ENCODE measurements around the gene KRTAP5-5. TPM values are rescaled to one million over a fixed set of nuclear protein-coding genes. Genes with fewer than 3 reads are reported as not detected.

KRTAP5-5 gene
- total and polyA plus RNA-seq, 2 of the 13 experiments (the other 11 are each of a cell fraction or from before 2014, with no cell fraction given) = not detected

DNA sequence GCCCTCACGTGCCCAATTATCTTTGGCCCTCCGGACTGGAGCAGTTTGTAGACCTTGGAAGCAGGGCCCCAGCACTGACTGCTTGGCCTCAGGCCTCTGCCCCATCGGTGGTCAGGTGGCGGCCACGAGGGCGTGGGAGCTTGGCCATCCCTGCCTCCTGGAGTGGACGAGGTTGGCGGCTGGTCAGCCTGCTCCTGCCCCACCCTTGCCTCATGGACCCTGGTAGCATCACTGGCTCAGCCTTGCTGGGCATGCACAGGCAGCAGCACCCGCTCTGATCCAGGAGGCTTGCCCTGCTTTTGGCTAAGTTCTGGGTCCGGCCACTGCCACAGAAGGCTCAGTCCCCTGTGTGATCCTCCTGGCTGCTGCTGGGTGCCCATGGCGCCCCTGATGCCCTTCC lies 25.4 kb upstream of the KRTAP5-5 start:
- Histone ChIP-seq H3K27me3 (ENCODE audit: control insufficient read depth in 1 of 2, insufficient read depth in 2 of 2, low read length in 2 of 2) (peaks cover 2 to 33% of the 10 kb centered on the region in 2 experiments; a peak in 4 of 5 replicates), H3K4me3 (replicated peaks in 1 of 3; ENCODE audit: insufficient read depth in 1 of 3, low read depth in 2 of 3, low read length in 3 of 3) (no peak overlapping the region), H3K27ac (ENCODE audit: extremely low read length, insufficient read depth, low read length) (no peak overlapping the region), H3K9ac (ENCODE audit: insufficient read depth, low read depth, low read length) (no peak overlapping the region), H3K9me3 (ENCODE audit: low read length) (no peaks in the 10 kb centered on the region), H3K79me2 (ENCODE audit: insufficient read depth, low read length) (no peaks in the 10 kb centered on the region), H2AFZ (ENCODE audit: low read length) (no peak overlapping the region), H3K4me2 (ENCODE audit: low read depth, low read length) (no peak overlapping the region), H3K4me1 (ENCODE audit: insufficient read depth, low read length) (no peaks in the 10 kb centered on the region; the same call in 1 of the 2 replicates), H3K36me3 (replicated peaks in 1 of 2; ENCODE audit: control insufficient read depth in 1 of 2, insufficient read depth in 2 of 2, low read length in 2 of 2) (no peaks in the 10 kb centered on the region), H4K20me1 (ENCODE audit: insufficient read depth, low read length) (no peaks in the 10 kb centered on the region)
- FAIRE-seq (no peak), DNase-seq (ENCODE audit: low spot score) (no peak), ATAC-seq (no peak)
- TF ChIP-seq ZFYVE20 (CRISPR knock-in tag; IDR thresholded peaks at IDR 0.05; ENCODE audit: borderline replicate concordance, low read depth) (no peak), ZNF737 (CRISPR knock-in tag; IDR thresholded peaks at IDR 0.05; ENCODE audit: borderline replicate concordance) (no peak), ZNF703 (CRISPR knock-in tag; IDR thresholded peaks at IDR 0.05; ENCODE audit: borderline replicate concordance) (no peak), ZNF143 (CRISPR knock-in tag; IDR thresholded peaks at IDR 0.05) (no peak), HDAC1 (CRISPR knock-in tag; IDR thresholded peaks at IDR 0.05) (no peak), ZNF180 (CRISPR knock-in tag; IDR thresholded peaks at IDR 0.05; ENCODE audit: borderline replicate concordance, low read depth) (no peak), SP140L (CRISPR knock-in tag; IDR thresholded peaks at IDR 0.05; ENCODE audit: borderline replicate concordance) (no peak)
- TF ChIP-seq, protein P1, sequence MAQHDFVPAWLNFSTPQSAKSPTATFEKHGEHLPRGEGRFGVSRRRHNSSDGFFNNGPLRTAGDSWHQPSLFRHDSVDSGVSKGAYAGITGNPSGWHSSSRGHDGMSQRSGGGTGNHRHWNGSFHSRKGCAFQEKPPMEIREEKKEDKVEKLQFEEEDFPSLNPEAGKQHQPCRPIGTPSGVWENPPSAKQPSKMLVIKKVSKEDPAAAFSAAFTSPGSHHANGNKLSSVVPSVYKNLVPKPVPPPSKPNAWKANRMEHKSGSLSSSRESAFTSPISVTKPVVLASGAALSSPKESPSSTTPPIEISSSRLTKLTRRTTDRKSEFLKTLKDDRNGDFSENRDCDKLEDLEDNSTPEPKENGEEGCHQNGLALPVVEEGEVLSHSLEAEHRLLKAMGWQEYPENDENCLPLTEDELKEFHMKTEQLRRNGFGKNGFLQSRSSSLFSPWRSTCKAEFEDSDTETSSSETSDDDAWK (CRISPR knock-in tag; IDR thresholded peaks at IDR 0.05) = no peak
- BruUV-seq (replicated peaks) = no TSS peak
- intact Hi-C loops (cut with micrococcal nuclease; ENCODE audit: unreplicated experiment) (no loop called here), in situ Hi-C loops (cut with HindIII; ENCODE audit: extremely low pct_ligation_motif_present, low pct_unique_long_range_greater_than_20kb) (no loop called here)
- CTCF ChIA-PET (ENCODE audit: low intra/inter-chr PET ratio, low total read pairs) = no interaction called here
- 0% methylated on average over 6 of the region's 11 CpGs for WGBS (ENCODE audit: low lambda C conversion rate)
- POLR2A ChIA-PET = no interaction called here

DNA sequence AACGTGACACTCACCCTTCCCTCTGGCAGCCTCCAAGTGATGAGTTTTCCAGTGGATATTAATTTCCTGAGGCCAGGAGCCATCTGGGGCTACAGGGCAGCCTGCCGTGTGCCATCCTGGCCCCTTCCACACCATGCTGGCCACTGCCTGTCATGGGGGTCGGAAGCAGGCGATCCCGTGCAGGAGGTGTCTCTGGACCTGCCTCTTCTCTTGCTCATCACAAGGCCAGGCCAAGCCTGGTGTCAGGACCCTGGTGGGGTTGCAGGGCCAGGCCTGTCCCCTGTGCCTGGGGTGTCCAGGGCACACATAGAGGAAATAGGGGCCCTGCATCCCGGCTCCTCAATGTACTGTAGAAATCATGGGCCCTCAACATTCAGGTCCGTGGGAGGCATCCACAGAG lies 24.9 kb upstream of the KRTAP5-5 start:
- no peak overlapping the region for H3K9ac ChIP-seq (ENCODE audit: insufficient read depth, low read depth, low read length)
- no peak overlapping the region for H3K4me2 ChIP-seq (ENCODE audit: low read depth, low read length)
- intact Hi-C loops (cut with micrococcal nuclease; ENCODE audit: unreplicated experiment) (no loop called here), in situ Hi-C loops (cut with HindIII; ENCODE audit: extremely low pct_ligation_motif_present, low pct_unique_long_range_greater_than_20kb) (no loop called here)
- BruUV-seq (replicated peaks) = no TSS peak
- no peaks in the 10 kb centered on the region for H3K9me3 ChIP-seq (ENCODE audit: low read length)
- DNase-seq (ENCODE audit: low spot score) (no peak), ATAC-seq (no peak), FAIRE-seq (no peak)
- H3K36me3 ChIP-seq (replicated peaks in 1 of 2; ENCODE audit: control insufficient read depth in 1 of 2, insufficient read depth in 2 of 2, low read length in 2 of 2) = no peaks in the 10 kb centered on the region
- H3K27ac ChIP-seq (ENCODE audit: extremely low read length, insufficient read depth, low read length) = no peak overlapping the region
- H2AFZ ChIP-seq (ENCODE audit: low read length) = no peak overlapping the region
- no peaks in the 10 kb centered on the region for H4K20me1 ChIP-seq (ENCODE audit: insufficient read depth, low read length)
- CTCF ChIA-PET (ENCODE audit: low intra/inter-chr PET ratio, low total read pairs) = no interaction called here
- peaks cover 2 to 33% of the 10 kb centered on the region in 2 experiments; a peak in 4 of 5 replicates for H3K27me3 ChIP-seq (ENCODE audit: control insufficient read depth in 1 of 2, insufficient read depth in 2 of 2, low read length in 2 of 2)
- no peak for TF ChIP-seq TEAD3 (CRISPR knock-in tag; optimal IDR thresholded peaks at IDR 0.05; ENCODE audit: borderline replicate concordance)
- TF ChIP-seq ZNF34 (CRISPR knock-in tag; IDR thresholded peaks at IDR 0.05; ENCODE audit: borderline replicate concordance) = no peak
- TF ChIP-seq ZNF552 (CRISPR knock-in tag; IDR thresholded peaks at IDR 0.05; ENCODE audit: borderline replicate concordance) = no peak
- no peak for TF ChIP-seq ZSCAN22 (CRISPR knock-in tag; IDR thresholded peaks at IDR 0.05)
- no peak for TF ChIP-seq U2AF2 (IDR thresholded peaks at IDR 0.05; ENCODE audit: low read depth, low read length)
- no peak for TF ChIP-seq ZNF607 (CRISPR knock-in tag; IDR thresholded peaks at IDR 0.05; ENCODE audit: borderline replicate concordance)
- no peak for TF ChIP-seq MTA3 (CRISPR knock-in tag; IDR thresholded peaks at IDR 0.05)
- TF ChIP-seq ZNF83 (CRISPR knock-in tag; IDR thresholded peaks at IDR 0.05; ENCODE audit: borderline replicate concordance) = no peak
- no peak for TF ChIP-seq CEBPG (CRISPR knock-in tag; IDR thresholded peaks at IDR 0.05)
- no peak for TF ChIP-seq MED13 (CRISPR knock-in tag; IDR thresholded peaks at IDR 0.05)
- no peak for TF ChIP-seq SMC3 (IDR thresholded peaks at IDR 0.05; ENCODE audit: low read length)
- no peaks in the 10 kb centered on the region; the same call in 1 of the 2 replicates for H3K4me1 ChIP-seq (ENCODE audit: insufficient read depth, low read length)
- POLR2A ChIA-PET = no interaction called here
- H3K79me2 ChIP-seq (ENCODE audit: insufficient read depth, low read length) = no peaks in the 10 kb centered on the region
- WGBS (ENCODE audit: low lambda C conversion rate) = 32% methylated on average over 5 of the region's 7 CpGs
- no peak overlapping the region for H3K4me3 ChIP-seq (replicated peaks in 1 of 3; ENCODE audit: insufficient read depth in 1 of 3, low read depth in 2 of 3, low read length in 3 of 3)
